HS-27A (cell line): ENCODE data around the gene GALNT7.

Experiments used
- DNase-seq: peaks from one replicate; pipeline ENCODE4 v3.0.0-alpha.2; 2012; ENCODE audit warnings: low read depth, missing footprints

GALNT7 gene

DNA sequence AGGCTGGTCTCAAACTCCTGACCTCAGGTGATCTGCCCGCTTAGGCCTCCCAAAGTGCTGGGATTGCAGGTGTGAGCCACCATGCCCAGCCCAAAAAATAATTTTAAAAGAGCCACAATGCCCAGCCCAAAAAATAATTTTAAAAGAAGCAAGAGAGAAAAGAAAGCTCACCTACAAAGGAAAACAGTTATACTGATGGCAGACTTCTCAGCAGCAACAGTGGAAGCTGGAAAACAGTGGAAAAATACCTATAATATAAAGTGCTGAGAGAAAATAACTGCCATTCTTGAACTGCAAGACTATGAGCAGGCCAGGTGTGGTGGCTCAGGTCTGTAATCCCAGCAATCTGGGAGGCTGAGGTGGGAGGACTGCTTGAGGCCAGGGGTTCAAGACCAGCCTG, 178.9 kb downstream of the GALNT7 start:
- no peak for DNase-seq

DNA sequence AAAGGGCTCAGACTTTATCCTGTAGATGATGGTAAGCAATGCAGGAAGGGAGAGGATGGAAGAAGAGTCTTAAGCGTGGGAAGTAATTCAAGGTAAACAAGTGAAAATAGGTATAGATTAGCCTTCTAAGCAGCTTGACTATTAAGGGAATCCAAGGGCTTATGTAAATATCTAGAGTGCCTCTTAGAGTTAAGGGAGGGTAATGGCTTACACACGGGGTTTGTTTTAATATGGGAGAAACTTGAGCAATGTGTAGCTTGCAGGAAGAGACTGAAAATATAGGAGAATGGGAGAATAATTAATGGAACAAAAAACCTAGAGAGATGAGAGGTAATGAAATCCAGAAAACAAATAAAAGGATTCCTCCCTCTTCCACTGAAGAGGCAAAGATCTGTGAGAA, 189.3 kb downstream of the GALNT7 start:
- no peak for DNase-seq

DNA sequence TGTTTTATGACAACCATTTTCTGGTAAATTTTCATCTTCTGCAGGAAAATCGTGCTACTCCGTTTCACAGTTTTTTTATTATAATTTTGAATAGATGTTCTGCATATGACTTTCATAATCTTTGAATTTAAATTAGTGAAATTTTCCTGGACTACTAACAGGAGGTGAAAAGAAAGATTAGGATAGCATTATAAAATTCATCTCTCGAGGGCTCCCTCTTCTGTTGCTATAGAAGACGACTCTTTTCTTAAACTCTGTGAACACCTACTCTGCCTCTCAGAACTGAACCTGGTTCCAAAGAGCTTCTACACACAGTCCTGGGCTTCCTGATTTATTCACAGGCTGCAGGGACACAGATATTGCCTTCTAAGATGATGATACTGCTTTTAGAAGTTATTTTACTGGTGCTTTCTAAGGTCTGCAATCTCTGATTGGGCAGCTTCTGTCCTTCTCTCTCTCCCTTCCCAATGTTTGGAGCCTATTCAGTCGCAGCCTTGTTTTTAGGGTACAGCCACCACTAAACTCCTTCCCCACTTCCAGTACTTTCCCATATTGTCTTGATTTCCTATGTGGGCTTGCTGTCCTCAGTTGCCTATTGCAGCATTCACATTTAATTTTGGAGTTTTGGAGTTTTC, 192.1 kb downstream of the GALNT7 start:
- no peak for DNase-seq

DNA sequence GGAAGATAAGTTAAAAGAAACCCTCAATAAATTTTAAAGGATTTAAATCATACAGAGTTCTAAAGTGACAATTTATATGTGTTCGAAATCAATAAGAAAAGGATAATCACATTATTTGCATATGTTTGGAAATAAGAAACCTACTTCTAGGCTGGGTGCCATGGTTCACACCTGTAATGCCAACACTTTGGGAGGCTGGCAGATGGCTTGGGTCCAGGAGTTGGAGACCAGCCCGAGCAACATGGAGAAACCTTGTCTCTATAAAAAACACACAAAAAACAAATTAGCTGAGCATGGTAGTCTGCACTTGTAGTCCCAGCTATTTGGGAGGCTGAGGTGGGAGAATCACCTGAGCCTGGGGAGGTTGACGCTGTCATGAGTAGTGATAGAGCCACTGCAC, 194.1 kb downstream of the GALNT7 start:
- DNase-seq, result no peak

DNA sequence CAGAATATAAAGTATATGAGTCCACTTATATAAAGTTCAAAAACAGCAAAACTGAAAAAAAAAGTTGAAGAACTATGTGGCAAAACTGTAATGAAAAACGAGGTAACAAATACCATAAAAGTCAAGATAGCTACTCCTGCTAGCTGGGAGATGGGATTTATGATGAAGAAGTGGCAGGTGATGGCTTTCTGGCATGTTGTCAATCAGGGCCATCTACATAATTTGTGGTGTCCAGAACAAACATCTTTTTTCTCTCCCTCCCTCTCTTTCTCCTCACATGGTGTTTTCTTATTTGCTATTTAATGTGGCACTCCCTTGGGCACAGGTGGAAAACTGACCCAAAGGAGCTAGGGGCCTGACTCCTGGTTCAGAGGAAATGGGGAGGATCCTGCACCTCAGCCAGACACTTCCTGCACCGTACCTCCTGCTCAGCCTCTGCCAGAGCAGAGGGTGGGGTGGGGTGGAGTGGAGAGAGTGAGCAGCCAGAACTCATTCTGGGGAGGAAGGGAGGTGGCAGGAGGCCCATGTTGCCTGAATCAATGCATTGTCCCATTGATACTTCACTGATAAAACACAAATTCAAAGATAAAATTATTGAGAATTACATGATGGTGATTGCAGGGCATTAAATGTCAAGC, 196.9 kb downstream of the GALNT7 start:
- no peak for DNase-seq

DNA sequence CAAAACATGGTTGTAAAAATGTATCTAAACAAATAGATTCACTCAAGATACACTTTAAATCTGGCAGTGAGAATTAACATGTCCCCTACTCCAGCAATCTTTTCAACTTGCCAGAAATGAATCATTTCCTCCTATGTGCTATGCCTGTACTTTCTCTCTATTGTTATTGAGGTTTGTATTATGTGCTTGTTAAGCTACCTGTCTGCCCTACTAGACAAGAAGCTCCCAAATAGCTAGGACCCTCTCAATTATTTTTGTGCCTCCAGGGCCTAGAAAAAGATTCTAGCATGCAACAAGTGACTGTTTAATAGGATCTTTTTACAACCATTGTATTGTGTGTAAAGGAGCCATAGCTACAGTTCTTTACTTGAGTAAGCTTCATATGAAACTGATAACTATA, 198.7 kb downstream of the GALNT7 start:
- no peak for DNase-seq

DNA sequence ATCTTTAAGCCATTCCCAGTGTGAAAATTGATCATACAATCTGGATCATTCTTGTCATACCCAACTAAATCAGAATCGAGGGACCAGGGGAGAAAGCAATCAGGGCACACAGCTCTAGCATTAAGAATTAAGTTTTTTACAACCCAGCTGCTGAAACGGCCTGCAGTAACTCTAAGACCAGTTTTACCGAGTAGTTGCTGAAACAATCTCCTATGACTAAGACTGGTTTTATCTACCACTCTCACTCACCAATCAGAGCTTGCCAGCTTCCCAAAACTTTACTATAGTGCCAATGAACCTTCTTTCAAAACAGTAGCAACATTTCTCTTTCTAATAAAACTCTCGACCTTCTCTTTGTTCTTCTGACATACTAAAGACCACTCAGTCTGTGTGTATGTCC, 199.3 kb downstream of the GALNT7 start:
- no peak for DNase-seq

DNA sequence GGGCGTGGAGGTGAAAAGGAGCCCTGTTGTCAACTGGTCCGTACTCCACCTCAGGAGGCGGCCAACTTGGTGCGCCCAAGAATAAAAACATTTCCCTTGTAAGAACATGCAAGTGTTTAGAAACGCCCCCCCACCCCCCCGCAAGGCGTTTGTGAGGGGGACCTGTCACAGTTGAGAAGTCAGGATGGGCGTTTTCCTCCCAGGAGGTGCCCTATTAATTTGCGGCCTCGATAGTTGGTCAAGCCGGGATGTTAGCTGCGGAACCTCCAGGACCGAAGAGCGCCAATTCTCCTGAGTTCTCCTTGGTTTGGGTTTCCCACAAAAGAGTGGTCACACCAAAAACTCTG, 201.5 kb downstream of the GALNT7 start:
- DNase-seq, result no peak

DNA sequence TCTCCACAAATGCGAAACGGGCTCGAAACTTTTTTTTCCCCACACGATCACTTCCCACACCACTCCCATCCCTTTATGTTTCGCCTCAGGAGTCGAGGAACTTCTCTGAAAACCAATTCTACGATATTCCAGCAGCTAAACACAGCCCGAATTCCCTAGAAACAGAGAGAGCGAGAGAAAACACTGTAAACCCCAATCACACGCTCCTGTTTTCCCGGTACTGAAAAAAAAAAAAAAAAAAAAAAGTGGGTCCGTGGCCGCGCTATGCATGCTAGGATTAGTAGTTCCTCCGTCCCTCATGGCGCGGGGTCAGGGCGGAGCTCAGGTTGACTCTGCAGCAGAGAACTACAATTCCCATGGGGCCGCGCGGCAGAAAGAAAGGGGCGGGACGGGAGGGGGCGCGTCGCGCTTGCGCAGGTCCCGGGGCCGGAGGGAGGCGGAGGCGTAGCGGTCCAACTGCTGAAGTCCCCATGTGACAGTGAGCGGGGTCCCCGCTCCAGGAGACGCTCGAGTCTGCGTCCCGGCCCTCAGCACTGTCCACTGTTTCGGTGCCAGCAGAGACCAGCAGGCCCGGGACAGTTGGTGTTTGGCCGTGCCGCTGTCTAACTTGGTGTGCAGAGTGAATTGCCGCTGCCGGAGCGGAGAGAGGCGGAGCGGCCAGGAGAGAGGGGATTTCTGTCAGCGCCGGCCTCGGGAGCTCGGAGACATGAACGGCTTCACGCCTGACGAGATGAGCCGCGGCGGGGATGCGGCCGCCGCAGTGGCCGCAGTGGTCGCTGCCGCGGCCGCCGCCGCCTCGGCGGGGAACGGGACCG, 202.1 kb downstream of the GALNT7 start, which contains the start of gene SAP30:
Gene SAP30, plus strand, starts transcription at position 478 of the 815 bp plus-strand sequence. Its CDS starts 229 bp downstream, at position 707.
- peak; percentile 83 for DNase-seq

DNA sequence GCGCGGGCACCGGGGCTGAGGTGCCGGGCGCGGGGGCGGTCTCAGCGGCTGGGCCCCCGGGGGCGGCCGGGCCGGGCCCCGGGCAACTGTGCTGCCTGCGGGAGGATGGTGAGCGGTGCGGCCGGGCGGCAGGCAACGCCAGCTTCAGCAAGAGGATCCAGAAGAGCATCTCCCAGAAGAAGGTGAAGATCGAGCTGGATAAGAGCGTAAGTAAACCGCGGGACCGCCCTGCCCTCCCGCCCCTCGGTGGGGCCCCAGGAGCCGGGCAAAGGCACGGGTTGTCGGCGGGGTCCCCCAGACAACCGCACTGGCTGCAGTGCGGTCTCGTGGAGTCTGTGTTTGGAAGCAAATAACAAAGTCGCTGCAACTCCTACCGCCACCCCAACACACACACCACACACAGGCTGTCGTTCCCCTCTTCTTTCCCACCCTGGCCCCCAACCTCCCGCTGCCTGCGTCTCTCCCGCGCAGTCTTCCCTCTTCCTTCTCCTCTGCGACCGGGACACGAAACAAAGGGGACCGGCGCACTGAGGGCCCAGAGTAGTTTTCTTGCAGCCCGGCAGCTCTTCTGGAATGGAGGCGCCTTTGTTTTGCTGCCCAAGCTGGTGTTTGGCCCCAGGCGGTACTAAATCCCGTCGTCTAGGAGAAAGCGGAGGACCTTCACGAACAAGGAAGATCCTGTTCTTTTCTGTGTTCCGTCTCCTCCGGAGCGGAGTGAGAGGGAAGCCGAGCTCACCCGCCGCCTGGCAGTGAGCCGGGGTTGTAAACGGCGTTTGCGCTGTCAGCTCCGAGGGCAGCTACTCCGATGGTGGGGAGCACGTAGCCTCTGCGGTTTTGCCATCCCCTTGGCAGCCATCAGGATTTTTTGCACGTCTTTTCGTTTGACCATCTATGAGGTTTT, 202.9 kb downstream of the GALNT7 start:
- peak; percentile 38 for DNase-seq
